ENCODE measurements around the gene ZNF579. TPM values are rescaled to one million over a fixed set of nuclear protein-coding genes. Genes with fewer than 3 reads are reported as not detected.

The ZNF579 gene
- total and polyA plus RNA-seq, 2 of the 8 experiments (the other 6 are each of a cell fraction or from before 2014, with no cell fraction given), result 10.0 to 18.9 TPM

GRCh38 chr19:55529636-55530234 is 50.9 kb downstream of the ZNF579 start:
- no peak overlapping the region for H2BK12ac ChIP-seq (ENCODE audit: low read depth, low read length)
- DNase-seq (ENCODE audit: low read depth in 1 of 2, low spot score in 2 of 2) (no peak), FAIRE-seq (no peak)
- H2BK15ac ChIP-seq (ENCODE audit: low read length), result no peak overlapping the region
- H4K20me1 ChIP-seq (replicated peaks in 1 of 2; ENCODE audit: control insufficient read depth in 1 of 2, insufficient read depth in 2 of 2, low read length in 2 of 2), result peaks cover 0 to 9% of the 10 kb centered on the region in 2 experiments
- no peak overlapping the region for H2BK20ac ChIP-seq (ENCODE audit: low read length)
- no peak overlapping the region for H3K9ac ChIP-seq (replicated peaks in 1 of 4; ENCODE audit: extremely low read depth in 1 of 4, low read depth in 3 of 4, low read length in 3 of 4)
- H3K4ac ChIP-seq (replicated peaks; ENCODE audit: insufficient read length, low read depth, low read length), result no peak overlapping the region
- POLR2A ChIA-PET (ENCODE audit: partially characterized antibody), result interaction anchor here (1.3 kb wide), 1 partner anchor 23 kb away, joined by 3 read pairs; no protein-coding TSS in a partner anchor
- TF ChIP-seq FOSL1 (IDR thresholded peaks at IDR 0.05; ENCODE audit: insufficient read depth, low read depth, low read length) (no peak), GABPA (IDR thresholded peaks at IDR 0.05; ENCODE audit: borderline replicate concordance, insufficient read depth, low read length) (no peak)
- H3K27me3 ChIP-seq (replicated peaks in 1 of 4; ENCODE audit: control insufficient read depth in 3 of 4, extremely low read depth in 1 of 4, insufficient read depth in 3 of 4, low read length in 3 of 4), result no peaks in the 10 kb centered on the region
- H3K4me2 ChIP-seq (ENCODE audit: insufficient read depth in 1 of 2, low read depth in 2 of 2, low read length in 2 of 2), result no peak overlapping the region
- WGBS, 2 experiments (ENCODE audit: extremely low coverage in 1 of 2, insufficient coverage in 1 of 2, insufficient read length in 1 of 2, insufficient replicate concordance in 2 of 2, low coverage in 1 of 2, low lambda C conversion rate in 2 of 2, missing lambda C conversion rate in 1 of 2), result 94% methylated on average over 29 of the region's 56 CpGs; no CpG with 5 or more reads in 1 of the 2 experiments
- H3K36me3 ChIP-seq (ENCODE audit: control insufficient read depth in 2 of 4, insufficient read depth in 4 of 4, low read length in 3 of 4), result no peaks in the 10 kb centered on the region; a peak in 1 of 8 replicates
- H3K23me2 ChIP-seq (ENCODE audit: low read depth, low read length), result no peaks in the 10 kb centered on the region
- H2AK5ac ChIP-seq (ENCODE audit: low read depth, low read length), result no peak overlapping the region
- no peak overlapping the region for H3K4me3 ChIP-seq (ENCODE audit: extremely low read depth in 1 of 4, insufficient read depth in 2 of 4, low read depth in 3 of 4, low read length in 4 of 4)
- H4K8ac ChIP-seq (ENCODE audit: extremely low read depth, insufficient read depth, low read length), result peak overlapping the region; percentile 51; the same call in 1 of the 2 replicates
- no peak overlapping the region for H4K5ac ChIP-seq (ENCODE audit: insufficient read length, low read depth, low read length)
- H3K23ac ChIP-seq (ENCODE audit: insufficient read length), result no peak overlapping the region
- peaks cover 0 to 9% (median 2%) of the 10 kb centered on the region in 4 experiments; a peak in 3 of 7 replicates for H3K4me1 ChIP-seq (replicated peaks in 1 of 4; ENCODE audit: control insufficient read depth in 3 of 4, insufficient read depth in 4 of 4, low read length in 3 of 4)
- no peak overlapping the region for H3K14ac ChIP-seq (ENCODE audit: insufficient read length)
- H2BK120ac ChIP-seq (replicated peaks; ENCODE audit: low read depth, low read length), result no peak overlapping the region
- no peak overlapping the region for H4K91ac ChIP-seq (replicated peaks; ENCODE audit: insufficient read length, low read length)
- H2BK5ac ChIP-seq (ENCODE audit: low read depth, low read length), result no peak overlapping the region
- no peaks in the 10 kb centered on the region for H3K79me1 ChIP-seq (ENCODE audit: low read depth, low read length)
- no peak overlapping the region for H3K18ac ChIP-seq (ENCODE audit: extremely low read depth, low read length)
- CTCF ChIA-PET (ENCODE audit: partially characterized antibody), result interaction anchor here (2.9 kb wide), 1 partner anchor 25 kb away, joined by 7 read pairs; no protein-coding TSS in a partner anchor
- H3K56ac ChIP-seq (replicated peaks; ENCODE audit: insufficient read length, low read depth, low read length), result no peak overlapping the region
- peaks cover 0 to 7% of the 10 kb centered on the region in 2 experiments; a peak in 2 of 4 replicates for H3K9me3 ChIP-seq (ENCODE audit: insufficient read depth in 2 of 2, low read depth in 1 of 2, low read length in 1 of 2)
- no peaks in the 10 kb centered on the region for H3K79me2 ChIP-seq (ENCODE audit: control insufficient read depth in 1 of 2, insufficient read depth in 2 of 2, low read length in 2 of 2)
- no peak overlapping the region for H2AFZ ChIP-seq (ENCODE audit: low read length)
- no peak overlapping the region for H3K27ac ChIP-seq (ENCODE audit: low read depth, low read length)

All from H1 (cell line).